B cell (primary cell): ENCODE data around the gene PARVA. TPM values are rescaled to one million over a fixed set of nuclear protein-coding genes. Genes with fewer than 3 reads are reported as not detected.

ENCODE experiments used
- ATAC-seq: fragments of 200-7000 bp; cut with Tn5 transposase; one replicate; pipeline ENCODE4 v1.10.0; 2021; ENCODE audit warnings: low read depth, mild to moderate bottlenecking, moderate number of reproducible peaks, moderate library complexity
- CTCF ChIA-PET: fragments of 350-600 bp; sonication (Branson Sonifier 250); formaldehyde crosslinking; loops from one replicate; lab custom pipeline; 2021; ENCODE audit warnings: antibody characterized with exemption, inconsistent platforms; lab: Charles Lee
- POLR2A ChIA-PET: fragments of 350-600 bp; sonication (Branson Sonifier 250); formaldehyde crosslinking; loops from one replicate; lab custom pipeline; 2021; ENCODE audit warnings: antibody characterized with exemption; lab: Charles Lee
- DNase-seq: peaks from one replicate; pipeline ENCODE4 v3.0.0; 2013
- H2AFZ ChIP-seq: 2 replicates; pipeline ENCODE4 v1.6.1; 2012; ENCODE audit warnings: mild to moderate bottlenecking, low read depth, low read length; ENCODE audit not compliant: insufficient read depth, poor library complexity, severe bottlenecking
- H3K27ac ChIP-seq, 2 donors: 1 replicate in 1 of 2; 2 replicates in 1 of 2; pipeline ENCODE4 v1.5.1; 2012 to 2013; ENCODE audit warnings: low read length in 2 of 2, mild to moderate bottlenecking in 2 of 2, moderate library complexity in 1 of 2
- H3K27me3 ChIP-seq, 4 experiments: fragments of 200-600 bp in 1 of 4; sonication (generic) in 1 of 4; replicated peaks in 1 of 4; 1 replicate in 2 of 4; 2 replicates in 2 of 4; pipeline versions ENCODE4 v1.6.1 to v1.7.0; 2013 to 2016; ENCODE audit warnings: low read length in 3 of 4, mild to moderate bottlenecking in 2 of 4, mixed read lengths in 1 of 4, moderate library complexity in 1 of 4; ENCODE audit not compliant: insufficient read depth in 4 of 4, control insufficient read depth in 3 of 4; ENCODE audit errors: control extremely low read depth in 1 of 4
- H3K36me3 ChIP-seq, 2 experiments: replicated peaks in 1 of 2; 1 replicate in 1 of 2; 2 replicates in 1 of 2; pipeline versions ENCODE4 v1.6.1 to v1.7.1; 2013; ENCODE audit warnings: low read length in 1 of 2; ENCODE audit not compliant: insufficient read depth in 2 of 2, control insufficient read depth in 1 of 2; ENCODE audit errors: control extremely low read depth in 1 of 2, extremely low read depth in 1 of 2
- H3K4me1 ChIP-seq, 2 donors: fragments of 200-600 bp in 1 of 2; sonication (generic) in 1 of 2; 1 replicate in 1 of 2; 2 replicates in 1 of 2; pipeline versions ENCODE4 v1.5.1 to v1.6.1; 2013 to 2017; ENCODE audit warnings: low read length in 2 of 2; ENCODE audit not compliant: control insufficient read depth in 2 of 2, insufficient read depth in 2 of 2
- H3K4me2 ChIP-seq: replicated peaks from 2 replicates; pipeline ENCODE3; 2012; ENCODE audit warnings: mild to moderate bottlenecking, low read depth, low read length; ENCODE audit not compliant: poor library complexity, severe bottlenecking
- H3K4me3 ChIP-seq, 5 experiments: fragments of 200-600 bp in 1 of 5; sonication (generic) in 1 of 5; 1 replicate in 3 of 5; 2 replicates in 2 of 5; pipeline versions ENCODE4 v1.5.1 to v1.7.0; 2011 to 2016; ENCODE audit warnings: low read length in 4 of 5, mild to moderate bottlenecking in 4 of 5, low read depth in 2 of 5, control low read depth in 1 of 5, moderate library complexity in 1 of 5; ENCODE audit not compliant: insufficient read depth in 1 of 5; ENCODE audit errors: control extremely low read depth in 1 of 5, extremely low read depth in 1 of 5
- H3K79me2 ChIP-seq: fragments of 200-600 bp; sonication (generic); one replicate; pipeline ENCODE4 v1.6.0; 2016; ENCODE audit warnings: low read length; ENCODE audit not compliant: control insufficient read depth, insufficient read depth
- H3K9ac ChIP-seq: fragments of 200-600 bp; sonication (generic); 2 replicates; pipeline ENCODE4 v1.6.1; 2017; ENCODE audit warnings: mild to moderate bottlenecking, low read length, moderate library complexity
- H3K9me3 ChIP-seq, 3 donors: one replicate each; pipeline versions ENCODE4 v1.6.1 to v1.7.1; 2013; ENCODE audit warnings: low read length in 2 of 3; ENCODE audit not compliant: control insufficient read depth in 2 of 3, insufficient read depth in 1 of 3; ENCODE audit errors: control extremely low read depth in 1 of 3
- H4K20me1 ChIP-seq: 2 replicates; pipeline ENCODE4 v1.6.0; 2012; ENCODE audit warnings: mild to moderate bottlenecking, low read length; ENCODE audit not compliant: insufficient read depth, control insufficient read depth, poor library complexity, severe bottlenecking
- H3K27ac Mint-ChIP-seq: one replicate; pipeline ENCODE4 v1.8.0; 2021; ENCODE audit warnings: mixed read lengths
- H3K27me3 Mint-ChIP-seq: one replicate; pipeline ENCODE4 v1.8.0; 2021; ENCODE audit warnings: mixed read lengths
- H3K4me1 Mint-ChIP-seq: one replicate; pipeline ENCODE4 v1.8.0; 2021; ENCODE audit warnings: mixed read lengths
- H3K4me3 Mint-ChIP-seq: one replicate; pipeline ENCODE4 v1.8.0; 2021; ENCODE audit warnings: mixed read lengths
- H3K9me3 Mint-ChIP-seq: one replicate; pipeline ENCODE4 v1.8.0; 2022; ENCODE audit warnings: mixed read lengths; ENCODE audit not compliant: insufficient read depth
- CTCF ChIP-seq: fragments of 200-600 bp; IDR thresholded peaks from one replicate; pipeline ENCODE4 v1.8.0; 2022; ENCODE audit warnings: antibody characterized with exemption, mild to moderate bottlenecking
- EZH2 ChIP-seq: IDR thresholded peaks from 2 replicates; pipeline ENCODE4 v1.6.1; 2012; ENCODE audit warnings: borderline replicate concordance, low read depth, mild to moderate bottlenecking, moderate library complexity, low read length; ENCODE audit not compliant: insufficient read depth, poor library complexity, severe bottlenecking
- WGBS: methylation state at CpG from one replicate; pipeline ENCODE4 v1.1.5; 2013; ENCODE audit warnings: missing lambda C conversion rate; ENCODE audit not compliant: insufficient coverage; 5-methylcytosine and 5-hydroxymethylcytosine counted together
- intact Hi-C: fragments of 100-400 bp; cut with micrococcal nuclease; formaldehyde crosslinking; loops from one replicate; pipeline ENCODE4 v1.10.0; 2022
- polyA plus RNA-seq: library from polyadenylated mRNA; depleted of rRNA; stranded (reverse); fragments of >200 nt; gene quantifications from 2 replicates; pipeline ENCODE4 v1.2.3, GENCODE V29; 2012
- total RNA-seq, 2 donors: library from RNA; stranded (reverse); fragments of 120-200 nt in 1 of 2; gene quantifications; 1 replicate in 1 of 2; 2 replicates in 1 of 2; pipeline versions ENCODE4 v1.2.3 to v1.2.4, GENCODE V29; 2013 to 2022

The PARVA gene
- total and polyA plus RNA-seq, 2 donors (not counting 1 experiment from before 2014, with no cell fraction given) = not detected

- no peaks in the 10 kb centered on the region for H3K9me3 ChIP-seq
Observed at GRCh38 chr11:12528487-12528886, 151.1 kb downstream of the PARVA start.

GRCh38 chr11:12529041-12529440, 151.7 kb downstream of the PARVA start:
- H4K20me1 ChIP-seq = no peaks in the 10 kb centered on the region
- H3K4me1 Mint-ChIP-seq = no peaks in the 10 kb centered on the region
- H3K36me3 ChIP-seq = no peaks in the 10 kb centered on the region
- H3K4me3 Mint-ChIP-seq = no peak overlapping the region
- H3K9me3 ChIP-seq = no peaks in the 10 kb centered on the region
- no peak overlapping the region for H3K27ac ChIP-seq
- intact Hi-C loops = no loop called here
- no peak overlapping the region for H3K27ac Mint-ChIP-seq
- DNase-seq = no peak
- no peak overlapping the region for H3K4me3 ChIP-seq
- ATAC-seq = no peak
- no peak overlapping the region for H2AFZ ChIP-seq
- CTCF ChIA-PET = no interaction called here
- TF ChIP-seq EZH2 (no peak), CTCF (no peak)
- H3K4me1 ChIP-seq = no peaks in the 10 kb centered on the region
- 97% methylated on average over 3 of the region's 5 CpGs for WGBS
- POLR2A ChIA-PET = no interaction called here
- H3K27me3 ChIP-seq = no peaks in the 10 kb centered on the region
- no peaks in the 10 kb centered on the region for H3K9me3 Mint-ChIP-seq
- no peaks in the 10 kb centered on the region for H3K27me3 Mint-ChIP-seq
- H3K9ac ChIP-seq = no peak overlapping the region
- no peaks in the 10 kb centered on the region for H3K79me2 ChIP-seq
- H3K4me2 ChIP-seq = no peak overlapping the region

More at GRCh38 chr11:12528487-12528886, 151.1 kb downstream of the PARVA start:
- no peak overlapping the region for H3K4me2 ChIP-seq
- Mint-ChIP-seq H3K27ac (no peak overlapping the region), H3K9me3 (no peaks in the 10 kb centered on the region), H3K4me1 (no peaks in the 10 kb centered on the region), H3K4me3 (no peak overlapping the region), H3K27me3 (no peaks in the 10 kb centered on the region)
- H4K20me1 ChIP-seq = no peaks in the 10 kb centered on the region
- no peak overlapping the region for H2AFZ ChIP-seq
- intact Hi-C loops = no loop called here
- ATAC-seq (no peak), DNase-seq (no peak)
- H3K4me1 ChIP-seq = no peaks in the 10 kb centered on the region
- H3K9ac ChIP-seq = no peak overlapping the region
- POLR2A ChIA-PET = no interaction called here
- H3K36me3 ChIP-seq = no peaks in the 10 kb centered on the region
- H3K27ac ChIP-seq = no peak overlapping the region
- H3K27me3 ChIP-seq = no peaks in the 10 kb centered on the region
- no peaks in the 10 kb centered on the region for H3K79me2 ChIP-seq
- WGBS = 80% methylated on average over 1 of the region's 2 CpGs
- H3K4me3 ChIP-seq = no peak overlapping the region
- TF ChIP-seq EZH2 = no peak
- no peak for TF ChIP-seq CTCF
- CTCF ChIA-PET = no interaction called here
